Stimulated activated CD8-positive, alpha-beta memory T cell treated with anti-CD3 and anti-CD28 coated beads, Interleukin-4, amount 100 ng/mL, for 24 hours (primary cell): Measurements from ENCODE around the gene HAP1.
"Not testable (repeated sequence)": the region's sequence is repeated elsewhere in the genome, so short reads cannot be mapped to it uniquely, and the experiment has no call there.

Experiments
- DNase-seq: peaks from one replicate; pipeline ENCODE4 v3.0.0-alpha.2; 2020; ENCODE audit warnings: low read depth

Gene HAP1

GRCh38 chr17:41734139-41734948 lies at the start of gene HAP1:
HAP1 (minus strand) TSS chr17:41734643; CDS start chr17:41734634, 9 bp downstream.
- no peak for DNase-seq

GRCh38 chr17:41782142-41782541 lies 47.7 kb upstream of the HAP1 start:
- no peak for DNase-seq

- no peak for DNase-seq
Observed at GRCh38 chr17:41781404-41782110, 47.1 kb upstream of the HAP1 start.

- DNase-seq, result no peak
Observed at GRCh38 chr17:41779954-41780353, 45.5 kb upstream of the HAP1 start.

- DNase-seq, result no peak
Observed at GRCh38 chr17:41777574-41778188, 43.2 kb upstream of the HAP1 start.

GRCh38 chr17:41777157-41777573 lies 42.7 kb upstream of the HAP1 start:
- no peak for DNase-seq

- DNase-seq, result not testable (repeated sequence)
Observed at GRCh38 chr17:41776262-41776900, 41.9 kb upstream of the HAP1 start.

GRCh38 chr17:41775394-41776226 lies 41.2 kb upstream of the HAP1 start:
- DNase-seq, result no peak

GRCh38 chr17:41773731-41774193 lies 39.3 kb upstream of the HAP1 start:
- DNase-seq, result no peak

- no peak for DNase-seq
Observed at GRCh38 chr17:41773190-41773588, 38.7 kb upstream of the HAP1 start.

GRCh38 chr17:41772586-41773189 lies 38.2 kb upstream of the HAP1 start:
- DNase-seq, result no peak

- DNase-seq, result no peak
Observed at GRCh38 chr17:41772218-41772585, 37.8 kb upstream of the HAP1 start.

GRCh38 chr17:41771389-41772206 lies 37.2 kb upstream of the HAP1 start:
- DNase-seq, result no peak

GRCh38 chr17:41769985-41770384 lies 35.5 kb upstream of the HAP1 start:
- DNase-seq, result no peak

GRCh38 chr17:41769346-41769862 lies 35.0 kb upstream of the HAP1 start:
- no peak for DNase-seq

- DNase-seq, result no peak
Observed at GRCh38 chr17:41768682-41769288, 34.3 kb upstream of the HAP1 start.

GRCh38 chr17:41767324-41768042 lies 33.0 kb upstream of the HAP1 start:
- no peak for DNase-seq

GRCh38 chr17:41766135-41766534 lies 31.7 kb upstream of the HAP1 start:
- no peak for DNase-seq

GRCh38 chr17:41763327-41763726 lies 28.9 kb upstream of the HAP1 start:
- no peak for DNase-seq
